GM12872 (cell line): ENCODE data around the gene DEFB132.

Source experiments
- CTCF ChIP-seq: IDR thresholded peaks from 3 replicates; pipeline ENCODE4 v1.5.1; 2011; ENCODE audit warnings: low read depth, mild to moderate bottlenecking, low read length, moderate library complexity; ENCODE audit not compliant: insufficient read depth

Gene DEFB132

GRCh38 chr20:271069-271468 is 13.5 kb downstream of the DEFB132 start:
- no peak for TF ChIP-seq CTCF

GRCh38 chr20:271528-271927 is 14.0 kb downstream of the DEFB132 start:
- TF ChIP-seq CTCF: no peak

- no peak for TF ChIP-seq CTCF
Measured at GRCh38 chr20:272718-273117, 15.2 kb downstream of the DEFB132 start.

- TF ChIP-seq CTCF: no peak
Measured at GRCh38 chr20:273884-274283, 16.4 kb downstream of the DEFB132 start.

GRCh38 chr20:275791-276190 is 18.3 kb downstream of the DEFB132 start:
- TF ChIP-seq CTCF: no peak

GRCh38 chr20:276620-277495 is 19.3 kb downstream of the DEFB132 start:
- TF ChIP-seq CTCF: no peak

- TF ChIP-seq CTCF: no peak
Measured at GRCh38 chr20:277496-277781, 19.9 kb downstream of the DEFB132 start.
